Smooth muscle cell of the umbilical artery (primary cell): ENCODE measurements around the gene PRRX1. TPM values are rescaled to one million over a fixed set of nuclear protein-coding genes. Genes with fewer than 3 reads are reported as not detected.

ENCODE experiments used
- total RNA-seq: library from RNA; depleted of rRNA; stranded (reverse); fragments of >200 nt; gene quantifications from 2 replicates; pipeline ENCODE4 v1.2.3, GENCODE V29; 2014

PRRX1 gene
- total RNA-seq, result 11.0 and 52.9 TPM in 2 replicates

GRCh38 chr1:170664093-170664827 is at the start of gene PRRX1:
Gene PRRX1 (plus strand): TSS chr1:170664131. CDS start chr1:170664219, 88 bp downstream.

Other genes with a start within 250 kb of the PRRX1 start
- 15.7 and 21.9 TPM in 2 replicates for gene GORAB, start 132.0 kb upstream of the PRRX1 start, total RNA-seq